Tibial nerve (tissue), 4 donors: Measurements from ENCODE around the gene NUDC. TPM values are rescaled to one million over a fixed set of nuclear protein-coding genes. Genes with fewer than 3 reads are reported as not detected.

Source experiments
- DNase-seq, 2 donors: peaks; one replicate each; pipeline ENCODE4 v3.0.0-alpha.2; 2019; ENCODE audit warnings: low spot score in 2 of 2
- H3K27ac ChIP-seq, 4 donors: fragments of 200-600 bp; sonication (generic) in 3 of 4; one replicate each; pipeline ENCODE4 v1.5.1; 2017 to 2019; ENCODE audit warnings: mild to moderate bottlenecking in 1 of 4
- H3K27me3 ChIP-seq, 2 donors: fragments of 200-600 bp; sonication (generic) in 1 of 2; one replicate each; pipeline versions ENCODE4 v1.5.1 to v1.6.0; 2017 to 2019
- H3K36me3 ChIP-seq, 3 donors: fragments of 200-600 bp; sonication (generic); one replicate each; pipeline ENCODE4 v1.5.1; 2018 to 2019
- H3K4me1 ChIP-seq, 4 donors: fragments of 200-600 bp; sonication (generic) in 3 of 4; one replicate each; pipeline ENCODE4 v1.5.1; 2017 to 2019
- H3K4me3 ChIP-seq, 4 donors: fragments of 200-600 bp; sonication (generic) in 3 of 4; one replicate each; pipeline ENCODE4 v1.5.1; 2017 to 2019; ENCODE audit warnings: mild to moderate bottlenecking in 1 of 4, moderate library complexity in 1 of 4
- H3K9me3 ChIP-seq, 4 donors: fragments of 200-600 bp; sonication (generic) in 3 of 4; one replicate each; pipeline ENCODE4 v1.5.1; 2017 to 2019
- EP300 ChIP-seq, 2 donors: sonication (generic); formaldehyde crosslinking; IDR thresholded peaks; one replicate each; pipeline ENCODE4 v1.6.1; 2017; ENCODE audit warnings: antibody characterized with exemption in 2 of 2, mild to moderate bottlenecking in 1 of 2
- POLR2A ChIP-seq, 2 donors: fragments of 450-650 bp; IDR thresholded peaks; one replicate each; pipeline ENCODE4 v1.6.1; 2017; ENCODE audit warnings: antibody characterized with exemption in 2 of 2, mild to moderate bottlenecking in 2 of 2, moderate library complexity in 2 of 2
- WGBS, 2 donors: methylation state at CpG; one replicate each; pipeline ENCODE4 v1.1.5; 2018; 5-methylcytosine and 5-hydroxymethylcytosine counted together
- total RNA-seq, 4 donors: library from RNA; depleted of rRNA; stranded (reverse); fragments of >200 nt; gene quantifications; one replicate each; pipeline ENCODE4 v1.1.0, GENCODE V29; 2016
- TF ChIP-seq, protein P1 (sequence below), 5 experiments: fragments of 200-600 bp in 3 of 5; fragments of 450-650 bp in 2 of 5; sonication (generic) in 3 of 5; IDR thresholded peaks; one replicate each; pipeline ENCODE4 v1.5.1; 2016 to 2019; ENCODE audit warnings: antibody characterized with exemption in 5 of 5, mild to moderate bottlenecking in 3 of 5, moderate library complexity in 2 of 5

The NUDC gene
- total RNA-seq, 4 donors from 2014 or later = 47.9 to 60.9 (median 57.0) TPM

DNA sequence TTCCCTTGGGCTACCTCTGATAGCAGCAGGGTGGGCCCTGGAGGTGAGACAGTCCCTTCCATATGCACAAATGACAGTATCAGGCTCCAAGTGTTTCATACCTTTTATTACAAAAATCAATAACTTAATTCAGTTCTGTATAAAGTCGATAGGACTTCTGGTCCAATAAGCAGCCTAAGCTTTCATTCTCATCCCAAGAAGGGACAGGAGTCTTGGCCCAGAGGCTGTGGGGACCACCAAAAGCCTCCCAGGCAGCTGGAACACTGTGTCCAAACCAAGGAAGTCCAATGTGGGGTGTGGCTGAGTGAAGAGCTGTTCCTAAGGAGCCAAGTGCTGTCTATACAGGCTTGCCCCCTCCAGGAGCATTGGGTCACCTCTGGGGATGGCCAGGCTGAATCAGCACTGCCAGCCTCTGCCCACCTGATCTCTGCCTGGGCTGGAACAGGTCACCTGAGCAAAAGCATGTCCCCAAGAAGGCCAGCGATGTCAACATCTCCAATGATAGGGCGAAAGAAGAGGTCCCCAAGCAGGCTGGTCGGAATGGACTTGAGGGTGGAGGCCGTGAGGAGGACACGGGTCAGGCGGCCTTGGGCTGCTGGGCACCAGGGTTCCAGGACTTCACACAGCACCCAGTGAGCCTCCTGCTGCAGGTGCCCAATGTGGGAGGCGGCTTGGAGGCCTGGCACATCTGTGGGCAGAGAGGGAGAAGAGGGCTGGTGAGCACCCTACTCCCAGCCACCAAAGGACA is 10.0 kb upstream of the NUDC start:
- WGBS, 2 donors = 84 to 89% methylated on average over 8 of the region's 8 CpGs
- Histone ChIP-seq H3K9me3 (no peaks in the 10 kb centered on the region), H3K27ac (no peak overlapping the region), H3K4me1 (no peaks in the 10 kb centered on the region), H3K27me3 (no peaks in the 10 kb centered on the region), H3K36me3 (no peaks in the 10 kb centered on the region), H3K4me3 (no peak overlapping the region)
- DNase-seq = no peak
- TF ChIP-seq POLR2A (IDR thresholded peaks at IDR 0.05) = no peak
- TF ChIP-seq, protein P1, sequence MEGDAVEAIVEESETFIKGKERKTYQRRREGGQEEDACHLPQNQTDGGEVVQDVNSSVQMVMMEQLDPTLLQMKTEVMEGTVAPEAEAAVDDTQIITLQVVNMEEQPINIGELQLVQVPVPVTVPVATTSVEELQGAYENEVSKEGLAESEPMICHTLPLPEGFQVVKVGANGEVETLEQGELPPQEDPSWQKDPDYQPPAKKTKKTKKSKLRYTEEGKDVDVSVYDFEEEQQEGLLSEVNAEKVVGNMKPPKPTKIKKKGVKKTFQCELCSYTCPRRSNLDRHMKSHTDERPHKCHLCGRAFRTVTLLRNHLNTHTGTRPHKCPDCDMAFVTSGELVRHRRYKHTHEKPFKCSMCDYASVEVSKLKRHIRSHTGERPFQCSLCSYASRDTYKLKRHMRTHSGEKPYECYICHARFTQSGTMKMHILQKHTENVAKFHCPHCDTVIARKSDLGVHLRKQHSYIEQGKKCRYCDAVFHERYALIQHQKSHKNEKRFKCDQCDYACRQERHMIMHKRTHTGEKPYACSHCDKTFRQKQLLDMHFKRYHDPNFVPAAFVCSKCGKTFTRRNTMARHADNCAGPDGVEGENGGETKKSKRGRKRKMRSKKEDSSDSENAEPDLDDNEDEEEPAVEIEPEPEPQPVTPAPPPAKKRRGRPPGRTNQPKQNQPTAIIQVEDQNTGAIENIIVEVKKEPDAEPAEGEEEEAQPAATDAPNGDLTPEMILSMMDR (IDR thresholded peaks at IDR 0.05) = no peak
- no peak for TF ChIP-seq EP300 (IDR thresholded peaks at IDR 0.05)

DNA sequence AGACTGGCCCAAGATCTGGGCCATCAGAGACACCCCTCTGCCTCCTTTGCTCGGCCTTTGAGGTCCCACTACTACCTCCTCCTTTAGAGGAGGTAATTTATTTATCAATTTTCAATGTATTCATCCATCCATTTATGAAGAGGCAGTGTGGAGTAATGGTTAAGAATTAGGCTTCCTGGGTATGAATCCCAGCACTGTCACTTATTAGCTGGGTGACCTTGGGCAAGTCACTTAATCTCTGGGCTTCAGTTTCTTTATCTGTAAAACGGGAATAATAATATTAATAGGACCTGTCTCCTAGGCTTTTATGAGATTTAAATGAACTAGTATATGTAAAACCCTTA is 9.4 kb upstream of the NUDC start:
- no peak overlapping the region for H3K27ac ChIP-seq
- 63 to 75% methylated on average over 2 of the region's 2 CpGs for WGBS, 2 donors
- no peaks in the 10 kb centered on the region for H3K4me1 ChIP-seq
- no peak for TF ChIP-seq EP300 (IDR thresholded peaks at IDR 0.05)
- TF ChIP-seq POLR2A (IDR thresholded peaks at IDR 0.05) = no peak
- TF ChIP-seq, protein P1 (IDR thresholded peaks at IDR 0.05) = no peak
- no peak for DNase-seq
- H3K27me3 ChIP-seq = no peaks in the 10 kb centered on the region
- no peak overlapping the region for H3K4me3 ChIP-seq
- H3K36me3 ChIP-seq = no peaks in the 10 kb centered on the region
- no peaks in the 10 kb centered on the region for H3K9me3 ChIP-seq

DNA sequence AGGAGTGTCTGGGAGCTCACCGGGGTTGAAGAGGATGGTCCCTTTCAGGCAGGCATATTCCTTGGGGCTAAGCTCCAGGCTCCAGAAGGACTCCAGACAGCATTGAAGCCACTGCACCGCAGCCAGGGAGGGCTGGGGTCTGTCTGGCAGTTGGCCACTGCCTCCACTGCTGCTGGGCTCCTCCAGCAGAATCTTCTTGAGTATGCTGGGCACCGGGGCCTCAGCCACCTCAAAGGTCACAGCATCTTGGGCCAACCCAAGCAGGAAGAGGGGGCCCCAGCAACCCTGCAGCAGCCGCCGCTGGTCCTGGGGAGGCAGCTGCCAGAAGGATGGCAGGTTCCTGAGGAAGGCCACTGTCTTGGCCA is 8.2 kb upstream of the NUDC start:
- Histone ChIP-seq H3K9me3 (no peaks in the 10 kb centered on the region), H3K4me1 (no peaks in the 10 kb centered on the region), H3K4me3 (no peak overlapping the region), H3K27ac (no peak overlapping the region), H3K27me3 (no peaks in the 10 kb centered on the region), H3K36me3 (no peaks in the 10 kb centered on the region)
- DNase-seq = no peak
- TF ChIP-seq POLR2A (IDR thresholded peaks at IDR 0.05) (no peak), EP300 (IDR thresholded peaks at IDR 0.05) (no peak)
- TF ChIP-seq, protein P1 (IDR thresholded peaks at IDR 0.05) = no peak
- 56 to 94% methylated on average over 2 to 4 of the region's 5 CpGs for WGBS, 2 donors

DNA sequence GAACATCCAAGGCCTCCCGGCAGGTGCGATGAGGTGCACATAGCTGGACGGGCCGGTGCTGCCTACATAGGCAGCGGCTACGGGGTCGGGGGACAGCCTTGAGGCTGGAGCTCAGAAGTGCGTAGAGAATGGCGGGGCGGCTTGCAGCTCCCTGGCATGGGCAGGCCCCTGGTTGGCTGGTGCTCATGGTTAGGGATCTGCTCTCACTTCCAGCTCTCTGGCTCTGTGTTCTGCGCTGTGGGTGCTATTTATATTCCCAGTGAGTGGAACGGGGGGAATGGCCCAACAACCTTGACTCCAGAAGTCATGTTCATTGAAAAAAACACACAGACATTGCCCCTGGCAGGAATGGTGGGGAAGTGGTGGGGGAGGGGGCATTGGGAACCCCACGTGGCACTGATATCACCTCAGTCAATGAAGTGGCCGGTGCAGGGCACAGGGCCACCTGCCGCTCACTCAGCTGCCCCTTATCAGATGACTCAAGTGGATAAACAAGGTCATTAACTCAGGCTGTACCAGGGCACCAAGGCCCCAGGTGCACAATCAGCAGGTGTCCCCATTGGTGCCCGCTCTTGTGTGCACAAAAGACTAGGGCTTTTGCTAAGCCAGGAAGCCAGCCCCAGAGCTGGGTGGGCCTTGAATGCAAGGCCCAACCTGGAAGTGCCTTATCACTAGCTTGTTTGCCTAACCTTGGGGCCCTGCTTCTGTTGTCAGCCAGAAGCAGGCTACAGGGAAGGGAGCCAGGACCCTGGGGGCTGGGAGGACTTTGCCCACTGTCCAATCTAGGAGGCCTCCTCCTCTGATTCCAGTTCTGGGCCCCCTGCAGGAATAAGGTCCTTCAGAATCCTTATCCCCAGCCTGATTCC is 7.6 kb upstream of the NUDC start, which contains the start of gene NR0B2:
NR0B2 (minus strand) TSS at position 222 of the 866 bp plus-strand sequence; CDS start at position 187, 35 bp downstream.
- 84 to 86% methylated on average over 16 of the region's 16 CpGs for WGBS, 2 donors
- TF ChIP-seq, protein P1 (IDR thresholded peaks at IDR 0.05) = no peak
- TF ChIP-seq EP300 (IDR thresholded peaks at IDR 0.05) (no peak), POLR2A (IDR thresholded peaks at IDR 0.05) (no peak)
- Histone ChIP-seq H3K27ac (no peak within 1 kb of the TSS), H3K36me3 (no peaks in the 10 kb centered on the region), H3K4me1 (no peaks in the 10 kb centered on the region), H3K27me3 (no peaks in the 10 kb centered on the region), H3K9me3 (no peaks in the 10 kb centered on the region), H3K4me3 (no peak within 1 kb of the TSS)
- DNase-seq = no peak
